WTC11 (cell line): ENCODE measurements around the gene SLC7A10.

Source experiments
- CREB1 ChIP-seq: sonication (generic); formaldehyde crosslinking; IDR thresholded peaks from 2 replicates; pipeline ENCODE4 v1.8.0; 2023; ENCODE audit warnings: mild to moderate bottlenecking, missing genetic modification reagents
- CTCF ChIP-seq: fragments of 200-600 bp; IDR thresholded peaks from 2 replicates; pipeline ENCODE4 v1.8.0; 2022; ENCODE audit warnings: antibody characterized with exemption
- ESRRA ChIP-seq: sonication (generic); formaldehyde crosslinking; IDR thresholded peaks from 2 replicates; pipeline ENCODE4 v1.8.1; 2022; ENCODE audit warnings: mild to moderate bottlenecking, missing genetic modification reagents, borderline replicate concordance
- FOXP1 ChIP-seq: sonication (generic); formaldehyde crosslinking; IDR thresholded peaks from 2 replicates; pipeline ENCODE4 v1.8.0; 2022; ENCODE audit warnings: missing genetic modification reagents, mild to moderate bottlenecking, moderate library complexity, borderline replicate concordance
- MYBL2 ChIP-seq: sonication (generic); formaldehyde crosslinking; IDR thresholded peaks from 2 replicates; pipeline ENCODE4 v1.8.1; 2023; ENCODE audit warnings: mild to moderate bottlenecking, moderate library complexity, missing genetic modification reagents
- NFE2L1 ChIP-seq: sonication (generic); formaldehyde crosslinking; IDR thresholded peaks from 2 replicates; pipeline ENCODE4 v1.8.1; 2023; ENCODE audit warnings: missing genetic modification reagents
- SMAD4 ChIP-seq: sonication (generic); formaldehyde crosslinking; IDR thresholded peaks from 2 replicates; pipeline ENCODE4 v1.8.0; 2022; ENCODE audit warnings: mild to moderate bottlenecking, missing genetic modification reagents
- USF2 ChIP-seq: sonication (generic); formaldehyde crosslinking; IDR thresholded peaks from 2 replicates; pipeline ENCODE4 v1.8.1; 2023; ENCODE audit warnings: mild to moderate bottlenecking, missing genetic modification reagents, moderate library complexity
- ZMAT4 ChIP-seq: fragments of 250-450 bp; sonication (Bioruptor Pico); IDR thresholded peaks from 2 replicates; pipeline ENCODE4 v1.9.0; 2021; ENCODE audit warnings: mild to moderate bottlenecking

GRCh38 chr19:33195645-33196347, 29.9 kb downstream of the SLC7A10 start:
- TF ChIP-seq ZMAT4 (CRISPR knock-in tag): no peak
- no peak for TF ChIP-seq CTCF
- no peak for TF ChIP-seq MYBL2 (CRISPR knock-in tag)
- no peak for TF ChIP-seq SMAD4 (CRISPR knock-in tag)
- TF ChIP-seq CREB1 (CRISPR knock-in tag): no peak
- no peak for TF ChIP-seq USF2 (CRISPR knock-in tag)
- TF ChIP-seq FOXP1: no peak
- no peak for TF ChIP-seq NFE2L1 (CRISPR knock-in tag)
- TF ChIP-seq ESRRA (CRISPR knock-in tag): no peak
